Measurements from ENCODE around the gene POR.

DNA sequence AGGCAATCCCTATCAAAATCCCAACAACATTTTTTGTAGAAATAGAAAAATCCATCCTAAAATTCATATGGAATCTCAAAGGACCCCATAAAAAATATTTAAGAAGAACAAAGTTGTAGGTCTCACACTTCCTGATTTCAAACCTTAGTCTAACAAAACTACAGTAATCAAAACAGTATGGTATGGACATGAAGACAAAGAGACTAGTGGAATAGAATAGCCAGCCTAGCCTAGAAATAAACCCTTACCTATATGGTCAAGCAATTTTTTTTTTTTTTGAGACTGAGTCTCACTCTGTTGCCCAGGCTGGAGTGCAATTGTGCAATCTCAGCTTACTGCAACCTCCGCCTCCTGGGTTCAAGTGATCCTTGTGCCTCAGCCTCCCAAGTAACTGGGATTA, 83.1 kb downstream of the POR start:
- TF ChIP-seq, protein P1, sequence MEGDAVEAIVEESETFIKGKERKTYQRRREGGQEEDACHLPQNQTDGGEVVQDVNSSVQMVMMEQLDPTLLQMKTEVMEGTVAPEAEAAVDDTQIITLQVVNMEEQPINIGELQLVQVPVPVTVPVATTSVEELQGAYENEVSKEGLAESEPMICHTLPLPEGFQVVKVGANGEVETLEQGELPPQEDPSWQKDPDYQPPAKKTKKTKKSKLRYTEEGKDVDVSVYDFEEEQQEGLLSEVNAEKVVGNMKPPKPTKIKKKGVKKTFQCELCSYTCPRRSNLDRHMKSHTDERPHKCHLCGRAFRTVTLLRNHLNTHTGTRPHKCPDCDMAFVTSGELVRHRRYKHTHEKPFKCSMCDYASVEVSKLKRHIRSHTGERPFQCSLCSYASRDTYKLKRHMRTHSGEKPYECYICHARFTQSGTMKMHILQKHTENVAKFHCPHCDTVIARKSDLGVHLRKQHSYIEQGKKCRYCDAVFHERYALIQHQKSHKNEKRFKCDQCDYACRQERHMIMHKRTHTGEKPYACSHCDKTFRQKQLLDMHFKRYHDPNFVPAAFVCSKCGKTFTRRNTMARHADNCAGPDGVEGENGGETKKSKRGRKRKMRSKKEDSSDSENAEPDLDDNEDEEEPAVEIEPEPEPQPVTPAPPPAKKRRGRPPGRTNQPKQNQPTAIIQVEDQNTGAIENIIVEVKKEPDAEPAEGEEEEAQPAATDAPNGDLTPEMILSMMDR (conservative IDR thresholded peaks at IDR 0.05; ENCODE audit: low read length), result no peak
- TF ChIP-seq EZH2phosphoT487 (IDR thresholded peaks at IDR 0.05; ENCODE audit: borderline replicate concordance), result no peak

All from Loucy (cell line).